GF-D8 (cell line): ENCODE results near the gene ARHGEF19.
"Not testable (repeated sequence)": the region's sequence is repeated elsewhere in the genome, so short reads cannot be mapped to it uniquely, and the experiment has no call there.

Experiments used
- DNase-seq: peaks from one replicate; lab custom pipeline; 2025; lab: John Stamatoyannopoulos, UW

The ARHGEF19 gene

GRCh38 chr1:16181887-16182719 is 30.3 kb downstream of the ARHGEF19 start:
- no peak for DNase-seq

GRCh38 chr1:16180291-16180824 is 32.1 kb downstream of the ARHGEF19 start:
- DNase-seq = no peak

- no peak for DNase-seq
These were observed 33.6 kb downstream of the ARHGEF19 start for GRCh38 chr1:16178596-16179497.

- no peak for DNase-seq
These were observed 35.1 kb downstream of the ARHGEF19 start for GRCh38 chr1:16177306-16177705.

- no peak for DNase-seq
These were observed 35.8 kb downstream of the ARHGEF19 start for GRCh38 chr1:16176653-16177052.

- no peak for DNase-seq
These were observed 36.6 kb downstream of the ARHGEF19 start for GRCh38 chr1:16175610-16176553.

GRCh38 chr1:16174886-16175598 is 37.4 kb downstream of the ARHGEF19 start:
- no peak for DNase-seq

- DNase-seq = no peak
These were observed 38.1 kb downstream of the ARHGEF19 start for GRCh38 chr1:16174261-16174868.

GRCh38 chr1:16173447-16174260 is 38.8 kb downstream of the ARHGEF19 start:
- DNase-seq = no peak

GRCh38 chr1:16172964-16173446 is 39.4 kb downstream of the ARHGEF19 start:
- DNase-seq = peak; percentile 54

GRCh38 chr1:16172218-16172830 is 40.1 kb downstream of the ARHGEF19 start:
- DNase-seq = no peak

GRCh38 chr1:16171314-16172151 is 40.9 kb downstream of the ARHGEF19 start:
- DNase-seq = no peak

GRCh38 chr1:16170283-16170673 is 42.2 kb downstream of the ARHGEF19 start:
- DNase-seq = no peak

- DNase-seq = no peak
These were observed 43.7 kb downstream of the ARHGEF19 start for GRCh38 chr1:16168622-16169360.

- not testable (repeated sequence) for DNase-seq
These were observed 44.3 kb downstream of the ARHGEF19 start for GRCh38 chr1:16168144-16168495.

- no peak for DNase-seq
These were observed 44.9 kb downstream of the ARHGEF19 start for GRCh38 chr1:16167331-16168143.

GRCh38 chr1:16166117-16166516 is 46.3 kb downstream of the ARHGEF19 start:
- no peak for DNase-seq
